HepG2 (cell line): ENCODE results near the gene GFER. TPM values are rescaled to one million over a fixed set of nuclear protein-coding genes. Genes with fewer than 3 reads are reported as not detected.
A peak's percentile ranks its signal among the peaks of the same experiment; 100 is the strongest.

Experiments used
- ATF7 ChIP-seq, 2 experiments: fragments of 450-650 bp in 1 of 2; sonication (generic) in 1 of 2; formaldehyde crosslinking in 1 of 2; IDR thresholded peaks; 2 replicates each; pipeline versions ENCODE4 v1.4.0 to v1.6.1; 2016 to 2020; ENCODE audit warnings: antibody characterized with exemption in 1 of 2, mild to moderate bottlenecking in 1 of 2, missing genetic modification reagents in 1 of 2
- DNMT3B ChIP-seq: conservative IDR thresholded peaks from 2 replicates; pipeline ENCODE4 v1.6.1; 2016; ENCODE audit warnings: missing biosample characterization, control low read depth
- GLI4 ChIP-seq: sonication (generic); formaldehyde crosslinking; IDR thresholded peaks from 2 replicates; pipeline ENCODE4 v1.5.1; 2020; ENCODE audit warnings: missing genetic modification reagents, mild to moderate bottlenecking, moderate library complexity, borderline replicate concordance
- HOXA3 ChIP-seq: sonication (generic); formaldehyde crosslinking; IDR thresholded peaks from 2 replicates; pipeline ENCODE4 v1.5.0; 2020; ENCODE audit warnings: missing genetic modification reagents
- LRRFIP1 ChIP-seq: sonication (generic); formaldehyde crosslinking; conservative IDR thresholded peaks from 2 replicates; pipeline ENCODE4 v1.4.0; 2020; ENCODE audit warnings: missing genetic modification reagents
- MXD1 ChIP-seq: sonication (generic); formaldehyde crosslinking; IDR thresholded peaks from 2 replicates; pipeline ENCODE4 v1.4.0; 2020; ENCODE audit warnings: mild to moderate bottlenecking, missing genetic modification reagents
- NCOA2 ChIP-seq: sonication (generic); formaldehyde crosslinking; IDR thresholded peaks from 2 replicates; pipeline ENCODE4 v1.8.0; 2022; ENCODE audit warnings: inconsistent platforms
- NFIB ChIP-seq: sonication (generic); formaldehyde crosslinking; IDR thresholded peaks from 2 replicates; pipeline ENCODE4 v1.9.0; 2021; ENCODE audit warnings: missing genetic modification reagents, mild to moderate bottlenecking, borderline replicate concordance
- NRL ChIP-seq: sonication (generic); formaldehyde crosslinking; IDR thresholded peaks from 2 replicates; pipeline ENCODE4 v1.5.0; 2020; ENCODE audit warnings: missing genetic modification reagents, mild to moderate bottlenecking, moderate library complexity, borderline replicate concordance
- PHF5A ChIP-seq: IDR thresholded peaks from one replicate; pipeline ENCODE4 v1.6.1; 2018; ENCODE audit warnings: low read depth, missing genetic modification reagents; ENCODE audit not compliant: unreplicated experiment
- SNAI1 ChIP-seq: sonication (generic); formaldehyde crosslinking; IDR thresholded peaks from 2 replicates; pipeline ENCODE4 v1.5.0; 2020; ENCODE audit warnings: mild to moderate bottlenecking, missing genetic modification reagents, borderline replicate concordance
- SPEN ChIP-seq: sonication (generic); formaldehyde crosslinking; IDR thresholded peaks from 2 replicates; pipeline ENCODE4 v1.5.1; 2020; ENCODE audit warnings: low read depth, mild to moderate bottlenecking, missing genetic modification reagents
- XBP1 ChIP-seq: sonication (generic); formaldehyde crosslinking; IDR thresholded peaks from 2 replicates; pipeline ENCODE4 v1.5.0; 2020; ENCODE audit warnings: missing genetic modification reagents
- ZBTB2 ChIP-seq: sonication (generic); formaldehyde crosslinking; IDR thresholded peaks from 2 replicates; pipeline ENCODE4 v1.8.0; 2022; ENCODE audit warnings: low read depth, missing genetic modification reagents
- ZFYVE20 ChIP-seq: sonication (generic); formaldehyde crosslinking; IDR thresholded peaks from 2 replicates; pipeline ENCODE4 v1.8.0; 2023; ENCODE audit warnings: low read depth, mild to moderate bottlenecking, moderate library complexity, missing genetic modification reagents, borderline replicate concordance
- ZNF367 ChIP-seq: sonication (generic); formaldehyde crosslinking; IDR thresholded peaks from 2 replicates; pipeline ENCODE4 v1.4.0; 2020; ENCODE audit warnings: missing genetic modification reagents, borderline replicate concordance
- ZNF441 ChIP-seq: sonication (generic); formaldehyde crosslinking; IDR thresholded peaks from 2 replicates; pipeline ENCODE4 v1.7.0; 2021; ENCODE audit warnings: missing genetic modification reagents, borderline replicate concordance
- polyA plus RNA-seq, 8 experiments: library from polyadenylated mRNA; depleted of rRNA in 3 of 8; stranded (reverse) in 7 of 8; unstranded in 1 of 8; fragments of >200 nt; fragmentation: Illumina TruSeq in 4 of 8; extraction: Trizol in 4 of 8; gene quantifications; 2 replicates each; pipeline versions ENCODE4 v1.2.1 to v1.2.3, GENCODE V29; 2011 to 2016; ENCODE audit warnings: low read depth in 4 of 8, missing spikeins in 1 of 8, mixed read lengths in 1 of 8; ENCODE audit not compliant: insufficient read depth in 1 of 8
- total RNA-seq, 5 experiments: library from RNA; depleted of rRNA; stranded (reverse); fragments of >200 nt; fragmentation: Illumina TruSeq; extraction: Trizol; gene quantifications; 2 replicates each; pipeline ENCODE4 v1.2.3, GENCODE V29; 2016; ENCODE audit warnings: low read depth in 1 of 5
- TF ChIP-seq, protein P1 (sequence below): sonication (generic); formaldehyde crosslinking; IDR thresholded peaks from 2 replicates; pipeline ENCODE4 v1.4.0; 2020; ENCODE audit warnings: missing genetic modification reagents
- TF ChIP-seq, protein P2 (sequence below): sonication (generic); formaldehyde crosslinking; IDR thresholded peaks from 2 replicates; pipeline ENCODE4 v1.5.0; 2020; ENCODE audit warnings: mild to moderate bottlenecking, missing genetic modification reagents
- TF ChIP-seq, protein P3 (sequence below): sonication (generic); formaldehyde crosslinking; IDR thresholded peaks from 2 replicates; pipeline ENCODE4 v1.4.0; 2020; ENCODE audit warnings: mild to moderate bottlenecking, low read depth, missing genetic modification reagents

The GFER gene
- total and polyA plus RNA-seq, 2 of the 13 experiments (the other 11 are each of a cell fraction or from before 2014, with no cell fraction given) = 28.6 to 71.7 TPM

DNA sequence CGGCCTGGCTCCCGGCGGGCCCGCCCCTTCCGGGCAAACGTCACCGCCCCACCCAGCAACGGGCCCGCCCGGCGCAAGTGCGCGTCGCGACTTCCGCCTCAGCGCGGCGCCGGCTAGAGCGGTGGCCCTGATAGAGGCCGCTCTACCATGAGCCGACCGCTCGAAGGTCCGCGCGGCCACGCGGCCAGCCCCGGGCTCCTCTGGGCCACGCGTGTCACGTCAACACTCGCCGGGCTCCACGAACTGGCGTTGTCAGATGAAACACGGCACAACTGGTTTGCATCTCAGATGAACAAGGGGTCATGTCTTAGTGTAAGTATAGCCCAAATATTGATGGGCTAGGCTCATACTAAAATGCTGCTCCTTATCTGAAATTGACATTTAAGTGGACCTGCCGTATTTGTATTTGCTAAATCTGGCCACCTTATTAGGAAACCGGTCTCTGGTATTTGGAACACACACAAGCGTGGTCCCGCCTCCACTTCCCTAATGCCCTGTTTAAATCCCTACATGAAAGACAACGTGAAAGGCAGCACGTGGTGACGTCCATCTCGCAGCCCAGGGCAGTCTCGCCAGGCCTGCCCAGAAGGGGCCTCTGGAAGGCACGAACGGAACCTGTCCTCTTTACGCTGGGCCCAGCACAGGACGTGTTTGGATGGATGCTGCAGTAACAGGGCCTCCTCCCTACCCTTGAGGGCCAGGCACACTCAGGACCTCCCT, 26.0 kb downstream of the GFER start, which contains the start of gene ZNF598 (continued):
- TF ChIP-seq ZFYVE20 (CRISPR knock-in tag) (no peak), NFIB (CRISPR knock-in tag) (no peak), SNAI1 (no peak), SPEN (CRISPR knock-in tag) (peak; percentile 92), LRRFIP1 (no peak), ATF7 (IDR thresholded peaks at IDR 0.05) (no peak), ATF7 (CRISPR knock-in tag; IDR thresholded peaks at IDR 0.05) (no peak), NRL (CRISPR knock-in tag) (peak; percentile 36; the same call in 1 of the 2 replicates), GLI4 (CRISPR knock-in tag) (peak; percentile 63; the same call in 1 of the 2 replicates), HOXA3 (CRISPR knock-in tag) (peak; percentile 83), NCOA2 (CRISPR knock-in tag) (no peak; the same call in 1 of the 2 replicates), ZBTB2 (peak; percentile 89), MXD1 (peak; percentile 90), ZNF441 (CRISPR knock-in tag) (no peak; the same call in 1 of the 2 replicates), DNMT3B (CRISPR knock-in tag) (no peak), ZNF367 (CRISPR knock-in tag) (no peak), XBP1 (CRISPR knock-in tag) (no peak), PHF5A (CRISPR knock-in tag) (no peak)
- TF ChIP-seq, protein P1, sequence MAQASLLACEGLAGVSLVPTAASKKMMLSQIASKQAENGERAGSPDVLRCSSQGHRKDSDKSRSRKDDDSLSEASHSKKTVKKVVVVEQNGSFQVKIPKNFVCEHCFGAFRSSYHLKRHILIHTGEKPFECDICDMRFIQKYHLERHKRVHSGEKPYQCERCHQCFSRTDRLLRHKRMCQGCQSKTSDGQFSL (CRISPR knock-in tag) = no peak
- TF ChIP-seq, protein P2, sequence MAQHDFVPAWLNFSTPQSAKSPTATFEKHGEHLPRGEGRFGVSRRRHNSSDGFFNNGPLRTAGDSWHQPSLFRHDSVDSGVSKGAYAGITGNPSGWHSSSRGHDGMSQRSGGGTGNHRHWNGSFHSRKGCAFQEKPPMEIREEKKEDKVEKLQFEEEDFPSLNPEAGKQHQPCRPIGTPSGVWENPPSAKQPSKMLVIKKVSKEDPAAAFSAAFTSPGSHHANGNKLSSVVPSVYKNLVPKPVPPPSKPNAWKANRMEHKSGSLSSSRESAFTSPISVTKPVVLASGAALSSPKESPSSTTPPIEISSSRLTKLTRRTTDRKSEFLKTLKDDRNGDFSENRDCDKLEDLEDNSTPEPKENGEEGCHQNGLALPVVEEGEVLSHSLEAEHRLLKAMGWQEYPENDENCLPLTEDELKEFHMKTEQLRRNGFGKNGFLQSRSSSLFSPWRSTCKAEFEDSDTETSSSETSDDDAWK (CRISPR knock-in tag) = no peak
- TF ChIP-seq, protein P3, sequence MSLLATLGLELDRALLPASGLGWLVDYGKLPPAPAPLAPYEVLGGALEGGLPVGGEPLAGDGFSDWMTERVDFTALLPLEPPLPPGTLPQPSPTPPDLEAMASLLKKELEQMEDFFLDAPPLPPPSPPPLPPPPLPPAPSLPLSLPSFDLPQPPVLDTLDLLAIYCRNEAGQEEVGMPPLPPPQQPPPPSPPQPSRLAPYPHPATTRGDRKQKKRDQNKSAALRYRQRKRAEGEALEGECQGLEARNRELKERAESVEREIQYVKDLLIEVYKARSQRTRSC (CRISPR knock-in tag) = no peak
